NCI-H510A (cell line): ENCODE data around the gene TUBB2B.
A peak's percentile ranks its signal among the peaks of the same experiment; 100 is the strongest.

ENCODE experiments used
- DNase-seq: peaks from one replicate; lab custom pipeline; 2025; lab: John Stamatoyannopoulos, UW

TUBB2B gene

DNA sequence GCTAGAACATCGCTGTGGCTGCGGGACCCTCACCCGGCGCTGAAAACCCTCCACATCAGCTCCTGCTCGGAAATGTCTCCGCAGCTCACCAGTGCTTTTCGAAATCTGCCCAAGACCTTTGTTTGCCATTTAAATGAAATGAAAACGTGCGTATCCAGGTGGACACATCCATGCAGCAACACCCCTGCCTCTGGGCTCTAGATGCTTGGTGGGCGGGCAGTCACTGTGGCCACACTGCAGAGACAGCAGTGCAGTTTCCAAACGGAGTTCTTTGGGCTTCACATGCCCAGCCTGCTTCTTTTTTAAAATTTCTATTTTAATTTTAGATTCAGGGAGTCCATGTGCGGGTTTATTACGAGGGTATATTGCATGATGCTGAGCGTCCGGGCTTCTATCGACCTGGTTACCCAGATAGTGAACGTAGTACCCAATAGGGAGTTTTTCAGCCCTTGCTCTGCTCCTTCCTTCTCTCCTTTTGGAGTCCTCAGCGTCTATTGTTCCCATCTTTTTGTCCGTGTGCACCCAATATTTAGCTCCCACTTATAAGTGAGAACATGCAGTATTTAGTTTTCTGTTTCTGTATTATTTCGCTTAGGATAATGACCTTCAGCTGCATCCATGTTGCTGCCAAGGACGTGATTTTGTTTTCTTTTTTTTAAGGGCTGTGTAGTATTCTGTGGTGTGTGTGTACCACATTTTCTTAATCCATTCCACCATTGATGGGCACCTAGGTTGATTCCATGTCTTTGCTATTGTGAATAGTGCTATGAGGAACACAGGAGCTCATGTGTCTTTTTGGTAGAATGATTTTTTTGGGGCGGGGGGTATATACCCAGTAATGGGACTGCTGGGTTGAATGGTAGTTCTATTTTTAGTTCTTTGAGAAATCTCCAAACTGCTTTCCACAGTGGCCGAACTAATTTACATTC, 4.8 kb upstream of the TUBB2B start:
- DNase-seq, result no peak

- peak; percentile 64 for DNase-seq
Observed at GRCh38 chr6:3231247-3232016, 4.0 kb upstream of the TUBB2B start.

GRCh38 chr6:3230900-3231246, 3.4 kb upstream of the TUBB2B start:
- peak; percentile 54 for DNase-seq

DNA sequence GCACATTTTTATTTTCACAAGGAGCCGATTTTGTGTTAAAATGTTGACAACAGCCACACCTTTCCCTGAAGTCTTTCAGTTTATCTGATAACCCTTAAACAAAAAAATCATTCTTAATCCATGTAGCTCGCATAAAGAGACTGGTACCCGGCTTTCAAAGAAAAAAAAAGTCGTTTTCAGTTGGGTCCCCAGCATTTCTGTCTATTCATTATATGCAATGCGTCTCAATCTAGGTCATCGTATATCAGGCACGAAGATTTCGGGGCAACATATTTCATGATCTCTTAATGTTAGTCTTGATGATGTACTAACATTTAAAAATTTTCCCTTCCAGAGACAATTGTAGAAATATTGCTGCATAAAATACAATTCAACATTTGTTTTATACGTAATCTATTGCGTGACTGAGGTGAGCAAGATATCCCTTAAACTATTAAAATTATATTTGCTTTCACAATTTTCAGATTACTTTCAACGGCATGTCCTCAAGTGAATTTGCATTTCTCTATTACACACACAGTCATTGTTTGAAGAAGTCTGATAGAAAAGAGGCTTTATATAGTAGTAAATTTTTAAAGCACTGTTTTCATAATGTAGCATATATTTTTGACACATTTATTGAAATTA, 2.9 kb upstream of the TUBB2B start:
- no peak for DNase-seq

- peak; percentile 34 for DNase-seq
Observed at GRCh38 chr6:3229566-3230178, 2.2 kb upstream of the TUBB2B start.

GRCh38 chr6:3228771-3229565, 1.5 kb upstream of the TUBB2B start:
- peak; percentile 39 for DNase-seq

- DNase-seq, result peak; percentile 69
Observed at GRCh38 chr6:3228046-3228671, 706 bp upstream of the TUBB2B start.

GRCh38 chr6:3226481-3227362, 731 bp downstream of the TUBB2B start:
- DNase-seq, result no peak

DNA sequence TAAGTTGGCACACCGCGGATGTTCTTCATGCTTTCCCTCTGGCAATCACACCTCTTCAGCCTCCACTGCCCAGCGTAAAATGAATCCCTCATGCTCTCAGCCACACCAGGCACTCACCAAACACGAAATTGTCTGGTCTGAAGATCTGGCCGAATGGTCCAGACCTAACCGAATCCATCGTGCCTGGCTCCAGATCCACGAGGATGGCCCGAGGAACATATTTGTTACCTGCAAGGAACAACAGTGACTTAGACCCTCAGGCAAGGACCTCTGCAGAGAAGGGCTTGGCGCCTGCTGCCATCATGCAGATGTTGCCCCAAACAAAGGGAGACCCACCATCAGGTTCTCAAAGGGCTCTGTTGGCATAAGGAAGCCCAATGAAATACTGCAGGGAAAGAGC, 1.4 kb downstream of the TUBB2B start:
- DNase-seq, result no peak

DNA sequence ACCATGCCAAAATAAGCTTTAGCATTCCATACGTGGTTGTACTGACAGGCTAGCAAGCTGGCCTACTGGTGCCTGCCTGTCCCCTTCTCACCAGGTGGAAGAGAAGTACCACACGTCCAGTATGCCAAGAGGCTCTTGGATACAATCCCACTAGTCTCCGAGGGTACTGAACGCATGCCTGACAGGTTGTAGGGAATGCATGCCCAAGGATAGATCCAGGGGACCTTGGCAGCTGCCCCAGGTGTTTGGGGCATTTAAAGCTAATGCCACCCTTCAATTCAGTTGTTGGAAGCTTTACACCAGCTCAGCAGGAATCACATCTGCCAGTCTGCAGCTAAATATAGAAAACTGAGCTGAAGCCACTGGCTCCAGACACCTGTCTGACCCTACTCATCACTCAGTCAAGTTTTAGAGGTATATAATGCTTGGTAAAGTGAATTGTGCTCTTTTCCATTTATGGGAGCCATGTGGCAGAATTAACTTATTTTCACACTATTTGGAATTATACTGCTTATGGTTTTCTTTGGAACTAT, 4.9 kb downstream of the TUBB2B start:
- peak; percentile 19 for DNase-seq

DNA sequence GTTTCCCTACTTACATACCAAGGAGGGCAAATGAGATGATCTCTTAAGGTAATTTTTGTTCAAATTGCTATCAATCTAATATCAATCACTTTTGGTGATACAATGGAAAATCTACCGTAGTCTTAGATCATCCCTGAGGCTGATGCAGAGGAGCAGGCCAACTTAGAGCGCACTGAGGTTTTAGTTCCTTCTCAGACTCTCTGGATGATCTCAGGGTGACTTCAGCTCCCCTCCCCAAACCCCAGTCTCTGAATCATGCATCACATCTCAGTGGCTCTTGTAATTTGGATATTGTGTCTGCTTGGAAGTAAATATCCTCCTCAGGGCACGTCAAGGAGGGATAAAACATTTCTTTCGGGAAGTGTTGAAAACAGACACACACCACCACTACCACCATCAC, 5.9 kb downstream of the TUBB2B start:
- no peak for DNase-seq

- DNase-seq, result no peak
Observed at GRCh38 chr6:3220366-3220765, 7.1 kb downstream of the TUBB2B start.

- no peak for DNase-seq
Observed at GRCh38 chr6:3218266-3218665, 9.2 kb downstream of the TUBB2B start.

- no peak for DNase-seq
Observed at GRCh38 chr6:3217286-3217685, 10.2 kb downstream of the TUBB2B start.

DNA sequence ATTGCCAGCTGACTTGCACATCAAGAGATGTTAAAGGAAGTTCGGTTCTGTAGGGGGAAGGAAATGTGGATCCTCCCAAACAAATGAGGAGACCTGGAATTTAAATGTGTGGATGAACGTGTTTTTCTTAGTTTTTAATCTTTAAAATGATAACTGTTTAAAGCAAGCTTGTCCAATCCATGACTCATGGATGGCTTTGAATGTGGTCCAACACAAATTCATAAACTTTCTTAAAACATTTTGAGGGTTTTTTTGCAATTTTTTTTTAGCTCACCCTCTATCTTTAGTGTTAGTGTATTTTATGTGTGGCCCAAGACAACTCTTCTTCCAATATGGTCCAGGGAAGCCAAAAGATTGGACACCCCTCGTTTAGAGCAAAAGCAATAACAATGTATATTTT, 12.6 kb downstream of the TUBB2B start:
- no peak for DNase-seq

- DNase-seq, result no peak
Observed at GRCh38 chr6:3213334-3213695, 14.1 kb downstream of the TUBB2B start.

DNA sequence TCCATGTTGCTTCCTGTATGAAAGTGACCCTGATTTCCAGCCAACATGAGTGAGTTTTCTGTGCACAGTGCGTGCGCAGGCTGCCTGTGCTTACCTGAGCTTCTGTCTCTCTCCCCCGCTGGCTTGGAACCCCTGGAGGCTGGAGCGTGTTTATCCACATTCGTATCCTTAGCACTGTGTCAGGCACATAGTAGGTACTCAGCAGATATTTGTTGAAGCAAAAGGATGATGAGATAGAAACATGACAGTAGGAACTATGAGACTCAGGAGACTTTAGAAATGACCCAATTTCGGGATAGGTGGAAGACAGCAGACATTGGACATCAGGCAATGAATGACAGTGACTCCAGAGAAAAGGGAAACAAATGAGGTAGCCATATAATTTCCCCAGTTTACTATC, 15.2 kb downstream of the TUBB2B start:
- DNase-seq, result no peak

GRCh38 chr6:3211681-3212080, 15.8 kb downstream of the TUBB2B start:
- no peak for DNase-seq

DNA sequence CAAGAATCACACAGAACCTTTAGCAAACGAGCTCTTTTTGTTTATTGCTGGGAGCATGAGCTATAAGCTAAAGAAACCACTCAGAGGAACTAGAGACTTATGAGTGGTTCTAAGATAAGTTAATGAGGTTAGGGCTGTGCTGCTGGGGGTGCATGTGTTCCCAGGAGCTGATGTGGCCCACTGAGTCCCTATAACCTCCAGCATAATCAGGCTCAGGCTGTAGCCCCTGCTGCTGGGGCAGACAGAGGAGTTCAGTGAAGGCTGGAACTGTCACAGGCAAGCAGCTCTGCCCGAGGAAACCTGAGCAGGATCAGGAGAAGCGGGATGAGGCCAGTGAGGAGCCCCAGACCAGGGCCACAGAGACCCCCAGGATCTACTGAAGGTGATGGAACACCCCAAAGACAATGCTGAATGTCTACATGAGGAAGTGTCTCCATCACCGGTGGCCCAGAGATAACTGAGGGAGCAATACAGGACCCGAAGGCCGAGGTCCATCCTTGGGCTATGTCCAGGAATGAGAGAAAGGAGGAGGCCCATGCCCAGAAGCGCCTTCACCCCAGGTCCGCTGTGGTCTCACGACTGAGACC, 17.3 kb downstream of the TUBB2B start:
- no peak for DNase-seq
